IPS-NIHi7 (cell line): ENCODE measurements around the gene DLGAP1.
A peak's percentile ranks its signal among the peaks of the same experiment; 100 is the strongest.

ENCODE experiments used
- DNase-seq: peaks from one replicate; pipeline ENCODE4 v3.0.0; 2012; ENCODE audit warnings: mixed read lengths; ENCODE audit errors: extremely low spot score

Gene DLGAP1

DNA sequence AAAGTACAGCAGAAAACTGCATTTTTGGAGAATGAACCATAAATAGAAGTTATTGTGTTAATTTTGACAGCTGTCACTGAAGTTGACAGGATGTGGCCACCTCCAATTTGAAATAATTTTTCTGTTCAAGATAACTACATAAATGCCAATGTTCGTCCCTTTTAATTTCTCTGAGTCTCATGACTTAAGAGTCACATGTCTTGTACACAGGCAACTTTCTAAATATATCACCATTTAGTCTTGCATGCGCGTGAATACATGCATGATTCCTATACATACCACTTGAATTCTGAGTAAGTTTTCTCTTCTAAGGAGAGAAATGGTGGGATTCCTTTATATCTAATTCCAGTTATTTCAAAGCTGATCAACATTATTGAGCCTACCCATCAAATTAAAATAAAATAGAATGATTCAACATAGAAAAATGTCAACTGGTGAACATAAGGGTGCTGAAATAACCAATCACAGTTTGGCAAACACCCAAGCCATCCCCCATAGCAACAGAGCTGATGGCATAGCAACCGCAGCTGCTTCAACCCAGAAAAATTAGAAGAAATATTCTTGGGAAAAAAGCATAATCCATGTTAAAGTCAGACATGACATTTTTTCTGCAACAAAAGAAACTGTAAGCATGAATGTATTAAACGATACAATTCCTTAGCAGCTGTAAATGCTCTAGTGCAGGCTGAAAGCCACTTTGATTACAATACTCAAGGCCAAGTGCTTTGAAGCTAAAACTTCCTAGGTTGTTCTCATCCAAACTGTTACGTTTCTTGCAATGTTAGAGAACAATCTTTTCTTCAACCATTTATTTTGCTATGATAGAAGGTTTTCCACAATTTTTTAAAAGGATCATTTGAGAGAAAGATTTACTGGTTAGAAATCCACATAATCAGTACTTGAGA, 282.7 kb downstream of the DLGAP1 start:
- DNase-seq, result no peak

DNA sequence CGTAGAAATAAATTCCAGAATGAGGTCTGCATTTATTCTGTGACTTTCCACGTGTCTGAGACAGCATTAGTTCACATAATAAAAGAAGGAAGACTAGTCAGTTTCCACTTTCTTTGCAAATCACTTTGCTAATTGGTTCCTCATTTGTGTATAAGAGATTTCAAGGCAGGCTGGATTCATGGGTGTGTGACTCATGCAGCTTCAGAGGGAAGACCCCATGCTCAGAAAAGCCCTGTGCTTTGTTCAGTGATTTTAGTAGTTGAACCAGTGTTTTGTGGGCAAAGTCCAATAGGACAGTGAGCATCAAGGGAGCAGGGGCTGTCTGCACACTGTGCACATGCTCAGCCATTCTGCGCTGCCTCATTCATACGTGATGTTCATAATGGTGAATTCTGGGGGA, 297.8 kb downstream of the DLGAP1 start:
- peak; percentile 20 for DNase-seq

DNA sequence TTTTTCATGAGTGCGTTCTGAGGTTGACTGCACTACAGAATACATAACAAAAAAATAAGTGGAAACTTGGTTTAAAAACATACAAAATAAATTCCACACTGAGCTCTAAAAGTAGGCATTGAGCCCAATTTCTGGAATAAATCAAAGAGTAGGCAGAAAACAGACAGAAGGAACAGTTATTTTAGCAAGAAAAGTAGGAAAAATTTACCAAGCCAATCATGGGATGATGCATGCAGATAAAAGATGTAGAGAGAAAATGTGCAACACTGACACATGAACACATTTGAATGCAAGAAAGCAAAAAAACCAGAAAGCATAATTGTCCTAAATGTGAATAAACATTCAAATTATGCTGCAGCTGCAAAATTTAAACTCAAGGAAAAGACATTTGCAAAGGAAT, 308.3 kb downstream of the DLGAP1 start:
- no peak for DNase-seq

DNA sequence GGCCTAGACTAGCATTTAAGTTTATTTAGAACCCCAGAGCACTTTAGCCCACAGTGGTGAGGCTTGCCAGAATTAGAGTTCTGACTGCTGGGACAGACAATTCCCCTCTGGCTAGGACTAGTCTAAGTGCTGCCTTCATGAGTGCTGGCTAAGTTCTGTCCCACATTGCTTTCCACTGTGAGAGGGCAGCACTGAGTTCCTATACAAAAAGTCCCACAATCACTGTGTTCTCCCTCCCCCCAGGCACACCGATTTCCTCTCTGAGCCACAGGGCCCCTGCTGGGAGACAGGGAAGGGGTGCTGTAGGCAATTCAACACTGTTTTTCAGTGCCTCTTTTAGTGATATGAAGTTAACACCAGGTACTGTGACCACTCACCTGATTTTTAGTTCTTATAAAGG, 310.9 kb downstream of the DLGAP1 start:
- peak; percentile 49 for DNase-seq

DNA sequence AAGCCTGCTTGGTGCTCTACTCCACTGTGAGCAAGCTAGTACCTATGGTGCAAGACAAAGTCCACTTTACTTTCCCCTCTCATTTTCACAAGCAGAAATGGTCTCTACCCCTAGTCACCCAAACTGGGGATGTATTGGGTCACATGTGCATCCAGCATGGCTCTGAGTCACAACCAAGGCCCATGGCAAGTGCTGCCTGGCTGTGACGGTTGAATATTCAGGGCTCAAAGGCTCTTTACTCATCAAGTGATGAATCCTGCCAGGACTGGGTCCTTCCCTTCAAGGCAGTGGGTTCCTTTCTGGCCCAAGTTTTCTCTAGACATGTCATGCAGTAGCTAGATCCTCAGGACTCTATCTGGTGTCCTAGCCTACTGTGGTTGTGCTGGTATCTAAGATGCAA, 311.5 kb downstream of the DLGAP1 start:
- no peak for DNase-seq

DNA sequence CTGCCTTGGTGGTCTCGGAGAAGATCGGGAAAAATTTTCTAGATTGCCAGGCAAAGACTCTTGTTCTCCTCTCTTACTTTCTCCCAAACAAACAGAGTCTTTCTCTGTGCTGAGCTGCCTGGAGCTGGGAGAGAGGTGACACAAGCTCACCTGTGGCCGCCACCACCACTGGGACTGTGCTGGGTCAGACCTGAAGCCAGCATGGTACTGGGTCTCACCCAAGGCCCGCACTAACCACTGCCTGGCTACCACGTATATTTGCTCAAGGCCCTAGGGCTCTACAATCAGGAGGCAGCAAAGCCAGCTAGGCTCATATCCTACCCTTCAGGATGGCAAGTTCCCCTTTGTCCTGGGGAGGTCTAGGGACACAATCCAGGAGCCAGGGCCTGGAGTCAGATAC, 312.2 kb downstream of the DLGAP1 start:
- DNase-seq, result no peak

DNA sequence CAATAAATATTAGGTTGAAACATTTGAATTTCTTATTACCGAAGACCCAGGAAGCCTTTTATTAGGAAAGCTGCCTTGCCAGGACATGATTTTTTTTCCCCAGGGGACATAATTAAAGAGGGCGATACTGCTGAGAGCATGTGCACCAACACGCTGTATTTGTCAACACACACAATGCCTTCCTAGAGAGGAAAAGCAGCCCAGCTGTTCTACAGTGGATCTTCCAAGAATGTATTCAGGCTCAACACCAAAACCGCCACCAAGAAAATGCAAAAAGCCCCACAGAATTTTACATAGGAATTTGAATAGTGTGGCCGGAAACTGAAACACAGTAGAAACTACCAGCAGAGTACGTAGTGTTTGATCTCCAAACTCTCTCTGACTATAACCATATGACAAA, 320.4 kb downstream of the DLGAP1 start:
- DNase-seq, result no peak

DNA sequence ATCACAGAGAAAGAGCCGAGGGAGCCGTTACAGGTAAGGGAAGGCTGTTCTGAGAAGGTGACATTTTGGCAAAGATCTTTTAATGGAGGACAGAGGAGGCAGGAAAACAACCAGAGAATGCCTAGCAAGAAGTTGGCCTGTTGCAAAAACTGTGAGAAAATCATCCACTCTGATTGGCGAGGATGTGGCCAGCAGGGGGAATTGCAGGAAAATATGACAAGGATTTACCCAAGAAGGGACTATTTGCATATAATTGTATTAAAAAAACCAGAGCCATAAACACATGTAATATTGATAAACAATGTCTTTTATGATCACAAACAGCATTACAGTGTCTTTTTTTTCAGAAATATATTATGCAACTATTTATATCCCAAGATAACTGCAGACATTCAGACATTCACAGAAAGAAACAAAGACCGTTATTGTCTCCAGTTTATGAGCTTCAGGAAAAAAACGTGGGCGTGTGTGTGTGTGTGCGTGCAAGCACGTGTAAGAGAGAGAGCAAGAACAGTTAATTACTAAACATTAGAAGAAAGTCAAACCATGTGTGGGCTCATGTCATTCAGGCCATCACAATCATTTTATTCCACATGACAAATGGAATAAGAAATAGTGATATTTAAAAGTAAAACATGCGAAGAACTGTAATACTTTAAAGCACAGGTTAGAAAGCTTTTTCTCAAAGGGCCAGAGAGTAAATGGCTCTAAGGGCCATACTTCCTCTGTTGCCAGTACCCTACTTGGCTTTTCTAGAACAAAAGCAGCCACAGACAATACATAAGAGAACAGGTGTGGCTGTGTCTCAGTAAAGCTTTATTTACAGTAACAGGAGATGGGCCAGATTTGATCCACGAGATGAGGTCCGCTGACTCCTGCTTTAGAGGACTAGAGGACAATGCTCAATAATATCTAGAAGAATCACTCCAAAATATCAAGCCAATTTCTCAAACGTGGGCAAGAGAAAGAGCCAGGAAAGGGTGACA, 324.1 kb downstream of the DLGAP1 start:
- no peak for DNase-seq

DNA sequence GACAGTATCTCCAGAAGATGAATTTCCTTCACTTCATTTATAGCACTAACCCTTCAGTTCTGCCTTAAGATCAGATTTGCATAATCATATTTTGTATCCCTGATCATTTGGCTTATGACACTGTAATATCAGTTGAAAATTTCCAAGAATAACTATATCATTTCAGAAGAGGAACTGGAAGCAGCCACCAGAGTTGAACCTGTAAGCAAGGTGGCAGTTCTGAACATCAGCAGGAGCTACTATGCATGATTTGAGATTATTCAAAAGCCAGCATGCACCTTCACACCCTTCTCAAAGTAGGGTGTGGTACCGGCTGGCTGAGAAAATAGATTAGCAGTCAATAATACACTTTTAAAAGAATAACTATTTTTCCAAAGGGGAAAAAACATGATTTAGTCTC, 328.2 kb downstream of the DLGAP1 start:
- no peak for DNase-seq

DNA sequence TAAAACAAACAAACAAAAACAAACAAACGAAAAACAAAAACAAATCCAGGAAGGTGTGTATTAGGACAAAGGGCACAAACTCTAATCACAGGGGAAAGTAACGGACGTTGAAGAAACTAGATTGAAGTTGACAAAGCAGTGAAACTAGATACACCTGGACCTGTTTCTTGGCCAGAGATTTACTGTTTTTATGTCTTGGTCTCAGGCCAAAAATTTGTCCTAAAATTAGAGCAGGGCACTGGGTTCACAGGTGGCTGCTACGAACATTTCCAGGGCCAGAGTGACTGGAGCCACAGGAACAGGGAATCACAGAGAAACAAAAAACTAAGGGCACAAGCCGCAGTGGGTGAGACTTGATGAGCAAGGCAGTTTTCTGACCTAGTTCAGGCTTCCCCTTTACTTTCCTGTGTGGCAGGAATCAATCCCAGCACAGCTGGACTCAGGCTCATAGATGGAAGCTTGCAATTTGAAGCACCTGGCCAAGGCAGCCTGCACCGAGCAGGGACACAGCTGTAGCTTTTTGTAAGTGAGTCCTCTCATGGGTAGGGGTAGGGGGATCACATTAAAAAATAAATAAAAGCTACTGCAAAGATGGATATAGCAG, 329.4 kb downstream of the DLGAP1 start:
- DNase-seq, result no peak

DNA sequence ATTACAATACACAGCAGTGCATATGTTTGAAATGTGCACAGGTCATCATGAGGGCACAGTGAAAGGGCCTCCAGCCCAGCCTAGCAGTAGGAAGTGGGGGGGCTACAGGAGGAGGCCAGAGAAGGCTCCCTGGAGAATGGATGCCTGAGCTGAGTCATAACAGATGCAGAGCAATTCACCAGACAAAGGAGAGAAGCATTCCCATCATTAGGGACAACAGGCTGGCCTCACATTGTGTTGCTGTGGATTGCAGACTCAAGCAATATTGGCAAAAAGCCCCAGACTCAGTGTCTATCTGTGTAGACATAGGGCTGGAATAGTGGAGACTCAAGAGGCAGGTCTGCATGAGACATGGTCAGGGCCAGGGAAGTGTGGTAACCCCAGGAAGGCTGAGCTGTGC, 329.9 kb downstream of the DLGAP1 start:
- DNase-seq, result peak; percentile 58

DNA sequence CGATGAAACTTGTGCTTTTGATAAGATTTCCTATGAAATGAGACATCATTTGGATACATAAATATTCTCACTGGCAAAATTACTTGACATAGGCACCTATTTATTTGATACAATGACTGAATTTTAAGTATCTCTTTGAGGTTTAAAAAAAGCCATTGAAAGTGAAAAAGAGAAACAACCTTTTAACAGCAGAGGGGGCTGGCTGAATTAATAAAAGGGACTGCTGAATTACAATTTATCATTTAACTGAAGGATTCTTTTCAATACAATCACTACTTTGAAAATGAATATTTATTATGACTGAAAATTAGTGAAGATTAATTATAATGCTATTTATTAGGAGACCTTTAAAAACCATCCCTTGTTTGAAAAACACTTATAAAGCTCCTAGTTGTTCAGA, 335.3 kb downstream of the DLGAP1 start:
- no peak for DNase-seq

DNA sequence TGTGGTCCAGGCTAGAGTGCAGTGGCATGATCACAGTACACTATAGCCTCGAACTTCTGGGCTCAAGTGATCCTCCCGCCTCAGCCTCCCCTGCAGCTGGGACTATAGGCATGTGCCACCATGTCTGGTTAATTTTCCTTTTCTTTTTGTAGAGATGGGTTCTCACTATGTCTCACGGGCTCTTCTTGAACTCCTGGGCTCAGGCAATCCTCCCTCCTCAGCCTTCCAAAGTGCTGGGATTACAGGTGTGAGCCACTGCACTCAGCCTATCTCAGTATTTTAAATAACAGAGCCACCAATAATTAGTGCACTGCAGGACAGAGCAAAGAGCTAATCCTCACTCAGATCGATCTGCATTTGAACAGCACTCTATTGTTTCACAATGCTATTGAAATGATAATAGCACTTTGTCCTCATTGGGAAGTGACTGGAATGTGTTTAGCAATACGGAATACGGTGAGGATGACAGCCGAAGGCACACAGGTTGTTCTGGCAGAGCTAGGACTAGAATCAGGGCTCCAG, 335.9 kb downstream of the DLGAP1 start:
- DNase-seq, result peak; percentile 63

DNA sequence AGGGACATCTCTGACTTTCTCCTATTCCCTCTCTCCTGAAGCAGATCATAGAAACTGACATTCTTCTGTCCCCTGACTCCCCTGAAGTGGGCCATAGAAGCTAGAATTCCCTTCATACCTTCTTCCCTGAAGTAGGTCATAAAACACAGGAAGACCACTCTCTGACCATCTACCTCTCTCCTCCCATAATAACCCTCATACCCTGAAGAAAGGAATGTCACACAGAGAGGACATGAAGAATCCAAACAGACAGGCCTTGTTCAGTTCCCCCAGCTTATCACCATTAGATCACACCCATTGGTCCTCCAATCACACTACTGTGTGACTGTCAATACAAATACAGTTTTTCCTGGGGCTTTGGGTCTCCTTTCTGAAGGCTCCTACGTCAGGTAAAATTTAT, 347.1 kb downstream of the DLGAP1 start:
- DNase-seq, result no peak

DNA sequence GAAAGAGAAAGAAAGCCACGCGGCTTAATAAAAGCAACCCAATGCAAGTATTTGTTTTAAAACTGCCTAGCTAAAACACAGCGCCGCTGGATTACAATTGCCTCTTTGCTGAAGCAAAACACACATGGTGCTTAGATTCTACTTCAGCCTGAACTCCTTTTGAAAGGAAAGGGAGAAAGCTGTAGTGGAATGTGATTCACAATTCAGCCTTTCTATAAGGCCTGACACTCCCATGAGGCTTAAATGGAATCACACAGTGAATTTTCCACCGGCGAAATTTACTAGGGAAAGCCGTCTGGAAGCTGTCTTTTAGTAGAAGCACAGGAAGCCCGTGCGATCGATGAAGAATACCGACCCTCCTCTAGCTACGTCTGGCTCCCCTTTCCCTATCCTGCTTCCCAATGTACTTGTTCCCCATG, 348.0 kb downstream of the DLGAP1 start:
- DNase-seq, result no peak

DNA sequence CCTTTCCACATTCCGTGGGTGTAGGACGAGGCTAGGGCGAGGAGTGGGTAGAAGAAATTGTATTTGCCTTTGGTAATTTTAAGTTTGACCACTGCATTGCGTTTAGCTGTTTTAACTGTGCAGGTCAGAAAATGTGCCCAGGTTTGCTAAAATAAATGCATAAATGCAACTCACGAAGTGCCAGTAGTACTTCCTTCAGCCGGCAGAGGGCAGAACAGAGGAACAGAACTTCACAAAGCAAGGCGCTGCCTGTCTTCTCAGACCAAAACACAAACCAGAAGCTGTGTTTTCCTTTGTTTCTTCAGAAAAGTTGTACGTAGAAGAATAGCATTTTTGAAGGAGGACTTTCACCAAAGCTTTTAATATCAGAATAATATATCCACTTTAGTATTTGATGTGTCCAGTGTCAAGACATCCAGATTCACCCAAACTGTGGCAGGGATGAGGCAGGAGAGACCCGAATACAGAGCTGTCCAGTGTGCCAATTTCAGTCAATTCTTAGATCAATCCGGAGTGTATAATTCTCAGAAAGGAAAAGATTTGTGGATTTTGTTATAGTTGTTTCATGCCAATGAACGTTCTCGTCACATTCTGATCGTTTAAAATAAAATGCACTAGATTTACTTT, 348.6 kb downstream of the DLGAP1 start:
- DNase-seq, result peak; percentile 51

DNA sequence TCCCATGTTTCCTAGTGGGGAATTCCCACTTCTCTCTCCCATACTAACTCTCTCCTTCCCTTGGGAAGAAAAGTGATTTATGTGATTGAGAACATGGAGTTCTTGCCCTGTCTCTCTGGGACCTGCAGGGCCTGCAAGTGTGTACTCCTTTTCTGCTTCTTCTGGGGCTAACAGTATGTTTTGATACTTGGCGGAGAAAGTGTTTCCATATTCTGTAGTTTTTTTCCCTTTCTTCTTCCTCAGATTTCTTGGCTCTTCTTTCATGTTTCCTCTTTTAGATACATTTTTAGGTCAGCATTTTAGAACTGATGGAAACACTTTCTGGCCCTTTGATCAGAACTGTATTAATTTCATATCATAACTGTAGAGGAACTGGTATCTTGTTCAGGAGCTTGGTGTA, 352.2 kb downstream of the DLGAP1 start:
- no peak for DNase-seq

DNA sequence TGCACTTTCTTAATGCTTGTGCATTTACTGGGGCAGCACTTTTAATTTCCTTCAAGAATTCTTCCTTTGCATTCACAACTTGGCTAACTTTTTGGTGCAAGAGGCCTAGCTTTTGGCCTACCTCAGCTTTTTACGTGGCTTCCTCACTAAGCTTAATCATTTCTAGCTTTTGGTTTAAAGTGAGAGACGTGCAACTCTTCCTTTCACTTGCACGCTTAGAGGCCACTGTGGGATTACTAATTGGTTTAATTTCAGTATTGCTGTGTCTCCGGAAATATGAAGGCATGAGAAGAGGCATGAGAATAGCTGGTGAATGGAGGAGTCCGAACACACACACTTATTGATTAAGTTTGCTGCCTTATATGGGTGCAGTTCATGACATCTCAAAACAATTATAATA, 354.1 kb downstream of the DLGAP1 start:
- DNase-seq, result no peak

DNA sequence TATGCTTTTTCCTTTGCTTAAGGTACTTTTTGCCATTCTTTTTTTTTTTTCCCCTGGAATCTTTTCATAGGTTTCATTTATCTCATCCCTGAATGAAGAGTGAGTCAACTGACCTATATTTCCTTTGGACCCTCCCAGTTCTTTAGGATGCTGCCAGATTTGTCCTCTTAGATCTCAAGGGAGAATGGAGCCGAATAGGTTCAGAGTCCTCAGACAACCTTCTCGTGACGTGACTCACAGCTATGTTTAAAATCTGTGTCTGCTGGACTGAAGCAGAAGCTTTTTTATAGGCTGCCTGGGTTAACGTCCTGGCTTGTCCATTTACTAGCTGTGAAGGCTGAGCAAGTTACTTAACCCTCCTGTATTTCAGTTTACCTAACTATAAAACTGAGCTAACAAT, 358.6 kb downstream of the DLGAP1 start:
- no peak for DNase-seq

DNA sequence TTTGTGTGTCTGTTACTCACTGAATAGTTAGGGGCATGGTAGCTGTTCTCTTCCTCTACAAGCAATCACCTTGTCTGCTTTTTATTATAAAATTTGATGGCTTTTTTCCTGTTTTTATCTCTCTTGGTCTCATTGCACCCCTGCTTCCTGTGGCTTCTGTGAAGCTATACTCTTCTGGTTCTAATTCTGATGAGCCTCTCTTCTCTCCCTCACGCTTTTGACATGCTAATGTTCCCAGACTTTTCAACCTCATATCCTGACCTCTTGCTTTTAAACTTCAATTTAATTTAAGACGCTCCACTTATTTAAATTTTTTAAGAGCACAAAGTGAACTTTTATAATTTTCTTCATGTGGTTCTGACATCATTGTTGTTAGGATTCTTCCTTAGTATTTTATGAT, 361.4 kb downstream of the DLGAP1 start:
- no peak for DNase-seq

DNA sequence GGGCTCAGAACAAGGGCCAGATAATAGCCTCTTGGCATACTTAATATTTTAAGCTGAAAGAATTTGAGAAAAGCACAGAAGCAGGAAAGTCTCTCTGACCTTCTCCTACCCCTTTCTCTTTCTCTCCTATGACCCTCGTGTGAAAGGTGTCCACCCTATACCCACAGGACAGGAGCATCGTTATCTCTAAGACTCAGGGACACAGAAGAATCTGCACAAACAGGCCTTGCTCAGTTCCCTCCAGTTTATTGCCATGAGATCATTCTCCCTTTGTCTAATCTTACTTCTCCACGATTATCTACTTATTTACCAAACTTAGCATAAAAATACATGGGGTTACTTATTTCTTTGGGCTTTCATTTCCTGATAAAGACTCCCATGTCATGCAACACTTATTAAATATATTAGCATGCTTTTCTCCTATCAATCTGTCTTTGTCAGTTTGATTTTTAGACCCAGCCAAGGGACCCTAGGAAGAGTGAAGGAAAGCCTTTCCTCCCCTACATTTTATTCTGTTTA, 370.7 kb downstream of the DLGAP1 start:
- no peak for DNase-seq
